GM12801 (cell line): ENCODE data around the gene RAD9A.

ENCODE experiments used
- CTCF ChIP-seq: IDR thresholded peaks from one replicate; pipeline ENCODE4 v1.5.1; 2011; ENCODE audit warnings: control low read depth; ENCODE audit not compliant: insufficient read length; ENCODE audit errors: extremely low read depth

RAD9A gene

GRCh38 chr11:67373648-67374570 is 17.9 kb upstream of the RAD9A start:
- TF ChIP-seq CTCF, result no peak

- no peak for TF ChIP-seq CTCF
Measured at GRCh38 chr11:67374571-67375281, 17.1 kb upstream of the RAD9A start.

GRCh38 chr11:67375320-67376055 is 16.3 kb upstream of the RAD9A start:
- TF ChIP-seq CTCF, result no peak

- TF ChIP-seq CTCF, result no peak
Measured at GRCh38 chr11:67376063-67376820, 15.5 kb upstream of the RAD9A start.

- no peak for TF ChIP-seq CTCF
Measured at GRCh38 chr11:67376873-67377808, 14.6 kb upstream of the RAD9A start.

GRCh38 chr11:67378544-67378943 is 13.2 kb upstream of the RAD9A start:
- TF ChIP-seq CTCF, result no peak
